Stimulated activated CD4-positive, alpha-beta T cell treated with anti-CD3 and anti-CD28 coated beads, Interleukin-12 subunit alpha, Interleukin-12 subunit beta, amount 100 ng/mL, for 48 hours (primary cell): ENCODE data around the gene RAD51B.

Experiments
- DNase-seq, 3 donors: peaks; one replicate each; pipeline ENCODE4 v3.0.0-alpha.2; 2020; ENCODE audit warnings: low read depth in 2 of 3, low spot score in 1 of 3

The RAD51B gene

DNA sequence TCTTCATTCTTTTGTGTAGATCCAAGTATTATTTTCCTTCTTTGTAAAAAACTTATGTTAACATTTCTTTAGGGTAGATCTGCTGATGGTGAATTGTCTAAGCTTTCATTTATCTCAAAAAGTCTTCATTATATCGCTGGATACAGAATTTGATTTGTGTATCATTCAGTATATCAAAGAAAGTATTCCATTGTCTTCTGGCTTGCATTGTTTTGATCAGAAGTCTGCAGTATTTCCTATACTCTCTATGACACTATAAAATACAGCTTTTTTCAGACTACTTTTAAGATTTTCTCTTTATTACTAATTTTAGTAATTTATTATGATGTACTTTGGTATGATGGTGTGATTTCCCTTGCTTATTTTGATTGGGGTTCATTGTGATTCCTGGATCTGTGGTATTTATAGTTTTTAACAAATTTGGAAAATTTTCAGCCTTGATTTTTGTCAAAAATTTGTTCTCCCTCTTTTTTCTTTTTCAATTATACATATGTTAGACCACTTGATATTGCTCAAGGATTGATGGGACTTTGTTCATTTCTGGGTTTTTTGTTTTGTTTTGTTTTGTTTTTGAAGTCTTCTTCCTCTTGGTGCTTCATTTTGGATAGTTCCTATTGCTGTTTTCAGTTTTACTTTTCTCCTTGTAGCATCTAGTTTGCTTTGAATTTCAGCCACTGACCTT lies 796.8 kb downstream of the RAD51B start:
- no peak for DNase-seq

DNA sequence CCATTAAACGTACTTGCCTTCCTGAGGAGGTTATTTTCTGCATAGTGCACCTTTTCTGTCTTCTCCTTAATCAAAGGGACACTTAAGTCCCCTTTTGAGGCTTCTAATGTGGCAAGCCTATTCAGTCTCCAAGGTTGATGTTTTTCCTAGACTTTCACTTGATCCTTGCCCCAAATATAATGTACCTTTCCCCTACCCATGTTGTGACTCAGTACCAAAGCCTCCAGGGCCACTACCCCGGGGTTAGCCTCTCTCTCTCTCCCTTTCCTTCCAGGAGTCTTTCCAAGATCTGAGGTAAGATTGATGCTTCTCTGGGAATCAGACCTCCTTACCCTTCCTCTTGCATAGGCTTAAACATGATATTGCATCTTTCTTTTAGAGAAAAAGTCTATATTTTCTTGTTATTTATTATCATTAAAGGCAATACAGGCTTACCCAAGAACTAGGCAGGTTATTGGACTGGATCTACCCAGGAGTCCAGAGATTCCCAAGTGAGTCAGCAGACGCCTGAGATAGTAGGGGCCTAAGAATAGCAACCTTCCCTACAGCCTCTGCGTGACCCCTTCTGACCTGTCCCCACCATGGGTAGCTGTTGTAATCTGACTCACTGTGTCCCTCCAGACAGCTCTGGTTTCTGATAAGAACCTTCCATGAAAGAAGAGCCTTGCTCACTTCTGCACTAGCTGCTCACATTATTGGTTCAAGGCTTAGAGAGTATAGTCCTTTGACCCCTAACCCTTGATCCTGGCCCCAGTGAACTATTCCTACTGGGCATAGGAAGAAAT lies 800.4 kb downstream of the RAD51B start:
- DNase-seq = no peak

DNA sequence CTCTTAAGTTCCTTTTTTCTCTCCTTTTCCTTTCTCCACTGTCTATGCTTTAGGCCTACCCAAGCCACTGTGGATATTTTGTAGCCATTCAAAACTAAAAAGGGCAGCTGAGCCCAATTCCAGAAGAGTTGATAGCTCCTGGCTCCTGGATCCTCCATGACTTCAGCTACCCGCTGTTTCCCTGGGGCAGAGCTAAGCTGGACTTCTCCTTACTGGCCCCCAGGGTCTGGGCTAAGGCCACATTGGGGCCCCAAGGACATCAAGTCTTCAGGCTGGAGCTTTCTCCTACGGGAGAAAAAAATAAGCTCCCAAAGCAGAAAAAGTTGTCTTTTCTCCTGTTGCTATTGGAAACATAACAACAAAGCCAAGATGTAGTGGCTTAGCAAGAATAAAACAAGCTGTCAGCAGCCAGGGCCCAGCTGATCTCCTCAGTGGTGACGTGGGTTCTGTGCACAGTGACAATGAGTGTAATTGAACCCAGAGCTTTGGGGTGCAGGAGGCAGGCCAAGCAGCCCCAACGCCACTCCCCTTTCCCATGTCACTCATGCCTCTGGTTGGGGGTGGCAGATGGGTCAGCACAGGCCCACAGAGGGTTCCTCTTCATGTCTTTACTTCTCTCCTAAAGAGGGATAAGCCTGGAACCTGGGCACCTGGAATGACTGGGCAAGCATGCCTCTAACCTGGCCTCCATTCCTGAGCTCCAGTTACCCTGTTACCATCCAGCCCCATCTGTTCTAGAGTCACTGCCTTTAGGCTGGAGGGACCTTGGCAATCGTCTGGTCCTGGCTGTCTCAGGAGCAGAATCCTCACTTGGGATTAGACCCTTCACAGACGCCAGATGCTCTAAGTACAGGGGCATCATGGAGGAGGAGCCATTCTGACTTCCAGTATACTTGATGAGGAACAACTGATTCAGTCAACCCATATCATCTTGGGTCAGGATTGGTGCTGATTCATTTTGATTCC lies 802.1 kb downstream of the RAD51B start:
- no peak for DNase-seq

DNA sequence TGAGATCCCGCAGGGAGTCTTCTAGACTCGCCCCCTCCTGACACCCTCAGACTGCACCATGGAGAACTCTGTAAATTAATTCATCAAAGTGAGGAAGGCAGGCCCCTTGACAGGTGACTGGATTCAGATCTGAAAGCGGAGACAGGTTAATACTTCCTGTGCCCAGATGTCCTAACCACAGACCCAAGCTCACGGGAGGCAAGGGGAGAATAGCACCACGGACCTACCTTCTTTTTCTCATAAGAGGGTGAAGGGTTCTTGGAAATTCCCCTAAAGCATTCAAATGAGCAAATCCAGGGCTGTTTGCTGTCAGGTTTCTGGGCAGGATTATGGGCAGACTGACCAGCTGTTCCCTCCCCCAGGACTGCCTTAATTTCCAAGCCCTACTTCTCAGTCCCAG lies 803.3 kb downstream of the RAD51B start:
- no peak for DNase-seq

DNA sequence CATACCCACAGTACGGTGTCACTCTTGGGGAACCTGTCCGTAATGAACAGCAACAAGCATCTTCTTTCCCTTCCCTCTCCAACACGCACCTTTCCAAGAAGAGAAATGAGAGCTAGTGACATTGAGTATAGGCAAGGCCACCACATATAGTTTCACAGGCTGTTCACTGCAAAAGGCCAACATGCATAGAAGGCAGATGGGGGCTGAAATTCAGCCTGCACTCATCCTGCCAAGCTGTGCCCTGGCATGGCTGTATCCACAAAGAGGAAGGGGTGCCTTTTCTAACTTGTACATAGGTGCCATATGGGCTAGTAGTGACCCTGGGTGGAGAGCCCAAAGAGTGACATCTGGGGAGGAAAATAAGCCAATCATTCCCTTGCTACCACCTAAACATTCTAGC lies 803.7 kb downstream of the RAD51B start:
- no peak for DNase-seq

DNA sequence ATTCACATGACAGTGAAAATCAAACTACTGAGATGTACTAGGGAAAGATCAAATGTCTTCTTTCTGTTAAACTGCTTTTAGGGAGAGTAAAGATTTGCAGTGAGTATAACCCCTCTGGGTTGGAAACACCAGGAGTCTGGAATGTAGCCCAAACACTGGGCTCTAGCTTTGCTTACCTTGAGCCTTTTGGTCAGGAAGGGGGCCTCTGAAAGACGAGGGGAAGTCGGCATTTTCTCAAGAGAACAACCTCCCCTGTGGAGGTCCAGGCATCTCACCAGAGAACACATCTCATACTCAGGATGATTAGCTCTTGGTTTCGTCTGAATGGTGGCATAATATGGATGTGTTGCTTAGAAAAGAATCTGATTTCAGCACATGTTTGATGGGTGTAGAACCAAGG lies 804.2 kb downstream of the RAD51B start:
- DNase-seq = no peak

DNA sequence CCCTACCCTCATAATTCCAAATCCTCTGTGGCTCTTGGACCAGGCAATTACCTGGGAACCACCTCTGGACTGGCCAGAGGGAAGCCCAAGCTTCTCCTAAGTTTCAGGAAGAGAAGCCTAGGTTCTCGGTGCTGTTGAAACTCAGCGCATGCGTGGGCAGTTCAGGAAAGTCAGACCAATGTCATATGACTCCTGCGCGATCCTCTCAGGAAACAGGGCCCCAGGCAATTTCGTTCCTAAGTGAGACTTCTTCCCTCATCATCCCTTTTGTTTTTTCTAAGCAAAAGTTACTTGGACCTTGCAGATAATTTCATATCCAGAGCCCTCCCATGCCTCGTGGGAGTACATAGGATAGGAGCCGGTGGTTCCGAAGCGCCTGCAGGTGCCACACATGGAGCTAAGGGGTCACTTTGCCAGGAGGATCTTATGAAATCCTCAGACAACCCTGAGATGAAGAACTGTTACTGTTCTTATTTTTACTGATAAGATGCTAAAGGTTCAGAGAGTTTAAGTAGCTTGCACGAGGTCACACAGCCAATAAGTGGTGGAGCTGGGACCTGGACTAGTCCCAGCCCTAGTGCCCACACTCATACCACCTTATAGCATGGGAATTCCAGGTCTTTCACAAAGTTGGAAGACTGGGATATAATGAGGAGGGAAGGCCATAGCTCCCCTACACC lies 805.1 kb downstream of the RAD51B start:
- no peak for DNase-seq

DNA sequence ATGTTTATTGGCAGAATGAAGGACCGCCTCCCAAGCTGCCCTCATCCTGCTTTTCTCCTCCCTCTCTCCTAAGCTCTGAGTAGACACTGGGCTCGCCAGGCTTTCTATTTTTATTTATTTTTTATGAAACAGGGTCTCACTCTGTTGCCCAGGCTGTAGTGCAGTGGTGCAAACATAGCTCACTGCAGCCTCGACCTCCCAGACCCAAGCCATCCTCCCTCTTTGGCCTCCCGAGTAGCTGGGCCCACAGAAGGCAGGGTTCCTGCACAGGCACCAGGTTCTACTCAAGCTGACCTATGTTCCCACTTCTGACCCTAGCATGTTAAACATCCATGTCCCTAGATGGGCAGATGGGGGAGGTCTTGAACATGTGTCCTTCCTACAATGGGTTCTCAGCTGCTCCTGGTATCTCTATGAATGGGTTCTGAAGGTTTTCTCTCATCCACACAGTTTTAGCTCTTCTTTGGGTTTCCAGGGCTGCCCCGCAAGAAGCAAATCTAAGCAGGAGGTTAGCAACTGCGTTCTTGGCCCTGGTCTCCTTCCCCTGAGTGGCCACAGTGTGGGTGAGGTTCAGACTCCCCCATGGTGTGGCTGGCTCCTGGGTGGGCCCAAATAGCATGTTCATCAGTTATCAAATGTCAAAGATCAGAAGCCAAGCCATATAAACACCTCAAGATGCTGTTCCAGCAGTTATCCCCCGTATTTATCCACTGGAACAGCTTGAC lies 805.9 kb downstream of the RAD51B start:
- no peak for DNase-seq

DNA sequence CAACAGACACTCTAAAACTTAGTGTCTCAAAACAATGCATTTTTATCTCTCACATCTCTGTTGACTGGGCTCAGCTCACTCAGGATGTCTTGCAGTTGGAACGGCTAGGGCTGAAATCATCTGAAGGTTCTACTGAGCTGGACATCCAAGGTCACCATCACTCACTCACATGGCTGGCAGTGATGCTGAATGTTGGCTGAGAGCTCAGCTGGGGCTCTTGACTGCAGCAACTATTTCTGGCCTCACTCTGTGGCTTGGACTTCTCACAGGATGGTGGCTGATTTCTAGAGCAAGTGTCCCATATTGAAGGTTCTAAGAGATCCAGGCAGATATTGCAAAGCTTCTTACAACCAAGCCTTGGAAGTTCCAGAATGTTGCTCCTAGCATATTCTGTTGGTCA lies 806.8 kb downstream of the RAD51B start:
- DNase-seq = no peak

DNA sequence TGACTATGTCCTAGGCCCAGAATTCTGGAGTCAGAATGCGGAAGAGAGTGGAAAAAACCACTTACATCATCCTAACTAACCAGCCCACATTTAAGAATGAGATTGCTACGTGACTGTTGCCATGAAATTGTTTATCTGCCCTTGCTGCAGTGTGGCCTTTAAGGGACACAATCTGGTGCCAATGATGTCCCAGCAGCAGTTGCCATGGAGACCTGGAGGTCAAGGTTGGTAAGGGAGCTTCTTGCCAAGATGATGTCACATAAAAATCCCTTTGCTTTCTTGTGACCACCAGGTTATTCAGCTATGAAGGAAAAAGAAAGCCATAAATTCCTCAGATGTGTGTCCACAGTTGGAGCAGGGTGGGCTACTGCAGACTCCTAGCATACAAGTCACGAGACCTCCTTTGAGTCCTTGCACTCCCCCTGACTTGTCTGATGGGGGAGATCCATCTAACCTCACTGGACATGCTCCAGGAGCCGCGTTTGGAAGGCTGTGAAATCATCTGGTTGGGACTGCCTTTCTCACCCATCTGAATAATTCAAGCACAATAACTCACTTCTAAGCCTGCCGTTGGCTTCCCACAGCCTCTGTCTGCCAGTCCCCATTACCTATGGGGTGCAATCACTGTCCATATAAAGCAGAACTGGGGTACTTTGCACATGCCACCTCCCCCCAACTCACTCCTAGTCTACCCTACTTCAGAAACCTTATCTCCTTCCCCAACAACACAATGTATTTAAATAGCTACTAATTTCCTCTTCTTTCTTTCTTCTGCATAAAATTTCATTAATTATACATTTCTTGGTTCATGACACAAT lies 807.7 kb downstream of the RAD51B start:
- no peak for DNase-seq

DNA sequence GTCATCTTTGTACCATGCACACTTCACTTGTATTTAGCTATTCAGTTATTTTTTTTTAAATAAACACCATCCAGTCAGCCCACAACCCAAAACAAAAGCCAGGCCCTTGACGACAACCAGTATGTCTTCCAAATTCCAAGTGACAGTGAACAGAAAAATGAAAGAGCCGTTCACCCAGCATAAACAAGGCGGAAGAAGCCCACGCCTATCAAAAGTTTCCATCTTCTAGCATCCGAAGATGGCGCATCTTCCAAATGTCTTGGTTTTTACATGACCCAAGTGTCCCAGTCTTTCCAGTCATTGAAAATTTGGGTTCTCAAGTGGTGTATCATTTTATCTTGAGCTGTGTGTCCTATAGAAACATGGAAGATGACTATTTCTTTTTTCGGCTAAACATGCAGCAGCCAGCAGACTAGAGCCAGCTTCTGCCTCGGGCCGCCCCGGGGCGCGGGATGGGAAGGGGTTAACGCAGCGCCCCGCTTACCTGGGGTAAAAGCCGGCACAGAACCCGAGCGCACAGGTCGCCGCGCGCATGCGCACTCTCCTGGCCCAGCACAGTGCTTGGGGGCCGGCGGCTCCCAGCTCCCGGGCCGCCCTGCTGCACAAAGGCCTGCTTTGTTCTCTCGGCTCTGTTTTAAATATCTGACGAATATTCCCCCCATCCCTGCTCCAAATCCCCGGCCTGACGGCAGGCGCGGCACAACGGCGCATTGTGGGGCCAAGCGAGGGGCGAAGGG lies 808.5 kb downstream of the RAD51B start:
- DNase-seq = peak in 1 of 3 donors; percentile 49

DNA sequence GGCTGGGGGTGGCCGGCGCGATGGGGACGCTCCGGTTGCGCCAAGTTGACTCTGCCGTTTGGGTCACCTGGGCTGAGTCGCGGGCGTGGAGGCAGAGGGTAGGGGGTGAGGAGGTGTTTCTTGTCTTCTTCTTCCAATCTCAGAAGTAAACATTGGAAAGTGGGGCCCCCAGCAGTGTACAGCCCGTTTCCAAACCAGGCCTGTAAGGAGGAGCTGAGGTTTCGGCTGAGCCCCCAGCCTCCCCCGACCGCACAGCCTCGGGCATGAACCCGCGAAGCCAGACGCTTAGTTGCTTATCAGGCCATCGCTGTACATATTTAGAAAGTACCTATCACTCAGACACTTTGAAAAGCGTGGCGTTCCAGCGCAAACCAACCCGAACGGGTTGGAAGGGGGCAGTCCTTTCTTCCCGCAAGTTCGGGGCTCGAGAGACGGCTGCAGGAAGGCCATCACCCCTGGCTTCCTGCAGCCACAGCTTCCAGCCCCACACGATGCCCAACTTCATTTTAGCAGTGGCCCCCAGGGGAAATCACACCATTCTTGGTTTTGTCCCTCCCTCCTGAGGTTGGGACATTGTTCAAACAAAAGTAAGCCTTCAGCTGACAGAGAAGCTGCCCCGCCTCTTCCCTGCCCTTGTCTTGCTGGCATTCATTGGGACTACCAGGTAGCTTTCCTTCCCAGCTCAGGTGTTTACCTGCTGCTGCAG lies 809.2 kb downstream of the RAD51B start:
- no peak for DNase-seq

DNA sequence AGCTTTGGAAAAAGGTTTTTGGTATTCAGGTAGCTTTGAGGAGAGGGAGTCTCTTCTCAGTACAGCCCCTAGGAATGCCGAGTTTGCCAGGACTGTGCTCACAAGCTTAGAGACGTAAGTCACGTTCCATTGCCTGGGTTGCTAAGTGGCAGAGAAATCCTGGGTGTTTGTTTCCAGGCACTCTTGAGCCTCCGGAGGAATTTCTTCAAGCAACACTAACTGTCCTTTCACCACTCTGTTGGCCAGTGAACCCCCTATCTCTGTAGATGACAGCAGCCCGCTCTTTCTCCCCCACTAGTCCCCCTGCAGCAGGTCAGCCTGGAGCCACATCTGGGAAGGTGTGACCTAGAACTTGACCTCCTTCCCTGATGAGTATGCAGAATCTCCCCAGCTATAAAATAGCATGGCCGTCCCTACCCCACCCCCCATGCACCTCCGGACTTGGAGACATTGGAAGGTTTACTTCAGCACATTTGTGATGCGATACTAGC lies 810.5 kb downstream of the RAD51B start:
- no peak for DNase-seq

DNA sequence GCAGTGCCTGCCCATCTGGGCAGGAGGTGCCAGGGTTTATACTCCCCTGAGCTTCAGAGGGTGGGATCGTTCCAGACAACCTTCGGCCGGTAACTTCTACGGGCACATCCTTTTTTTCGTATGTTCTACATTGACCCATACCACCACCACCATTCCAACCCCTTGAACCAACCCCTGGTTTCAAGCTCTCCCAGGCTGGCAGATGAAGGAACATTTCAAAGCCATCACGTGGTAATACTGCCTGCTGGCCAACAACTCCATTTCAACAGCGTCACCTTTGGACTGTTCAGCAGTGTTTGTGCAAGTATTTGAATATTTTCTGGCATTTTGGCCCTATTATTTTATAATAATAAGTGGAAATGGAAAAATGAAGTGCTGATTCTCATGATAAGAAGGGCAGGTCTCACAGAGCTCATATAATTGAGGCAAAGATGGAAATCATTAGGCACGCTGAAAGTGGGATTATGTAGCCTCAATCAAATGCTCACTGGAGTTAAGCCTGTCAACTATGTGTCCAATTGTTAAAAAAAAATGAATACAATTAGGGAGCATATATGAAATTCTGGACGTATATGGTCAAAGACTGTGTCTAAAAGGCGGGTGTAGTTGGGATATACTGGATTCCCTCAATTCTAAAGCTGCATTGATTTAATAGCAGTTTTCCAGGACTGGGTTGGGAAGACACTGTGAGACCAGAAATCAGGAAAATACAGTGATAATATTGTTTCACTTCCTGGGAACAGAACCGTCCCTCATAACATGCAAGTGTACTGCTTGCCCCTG lies 811.2 kb downstream of the RAD51B start:
- DNase-seq = no peak

DNA sequence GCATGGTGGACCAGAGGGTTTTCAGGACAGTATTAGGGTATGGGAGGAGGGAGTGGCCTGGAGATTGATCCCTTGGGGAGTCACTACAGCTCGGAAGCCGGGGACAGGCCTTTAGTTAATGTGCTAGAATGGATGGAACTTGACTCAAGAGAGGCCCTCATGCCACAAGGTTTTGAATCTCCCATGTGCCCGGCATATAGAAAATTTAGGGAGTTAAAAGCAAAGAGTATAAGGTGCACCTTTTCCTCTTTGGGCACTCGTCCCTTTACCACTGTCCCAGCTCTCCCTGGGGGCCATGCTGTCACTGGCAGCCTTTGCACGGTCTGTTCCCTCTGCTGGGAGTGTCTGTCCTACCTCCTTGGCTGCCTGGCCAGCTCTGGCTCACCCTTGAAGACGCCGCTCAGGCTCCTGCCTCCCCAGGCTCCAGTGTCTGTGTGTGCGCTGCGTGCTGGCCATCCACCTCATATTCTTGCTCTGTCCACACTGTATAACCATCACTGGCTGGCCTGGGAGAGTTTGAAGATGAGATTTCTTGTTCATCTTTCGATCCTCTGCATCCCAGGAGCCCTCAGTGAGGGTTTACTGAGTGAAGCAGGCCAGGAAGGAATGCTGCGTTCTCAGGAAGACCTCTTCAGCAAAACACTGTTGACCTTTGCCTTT lies 811.9 kb downstream of the RAD51B start:
- DNase-seq = no peak

DNA sequence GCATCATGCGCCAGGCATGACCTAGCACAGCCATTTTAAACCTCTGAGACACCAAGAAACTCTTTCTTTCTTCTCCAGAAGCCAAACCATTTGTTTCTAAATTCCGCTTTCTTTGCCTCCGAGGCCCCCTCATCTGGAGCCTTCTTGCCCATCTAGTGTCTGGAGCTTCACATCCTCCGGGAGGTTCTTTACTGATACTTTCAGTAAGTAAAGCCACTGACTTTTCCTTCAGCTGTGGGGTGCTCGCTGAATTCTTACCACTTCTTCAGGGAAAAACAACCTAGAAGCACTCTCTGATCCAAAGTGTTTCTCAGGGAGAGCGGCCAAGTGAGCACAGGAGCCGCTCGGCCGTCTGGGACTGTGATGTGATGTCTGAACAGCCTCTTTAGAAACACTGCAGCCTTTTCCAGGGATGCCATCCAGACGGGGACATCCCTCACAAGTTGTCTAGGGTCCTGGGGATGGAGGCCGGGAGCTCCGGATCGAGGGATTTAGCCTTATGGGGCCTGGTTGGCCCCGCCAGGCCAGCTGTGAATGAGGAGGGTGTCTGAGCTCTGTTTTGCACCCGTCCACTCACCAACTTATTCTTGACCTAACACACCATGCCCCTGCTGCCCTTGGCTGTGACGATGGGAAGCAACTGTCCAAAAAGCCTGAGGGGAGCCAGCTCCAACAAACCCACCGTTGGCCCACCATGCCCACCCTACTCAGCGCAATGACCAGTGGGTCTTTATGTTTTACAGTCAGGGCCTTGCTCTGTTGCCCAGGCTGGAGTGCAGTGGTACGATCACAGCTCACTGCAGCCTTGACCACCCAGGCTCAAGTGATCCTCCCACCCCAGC lies 812.7 kb downstream of the RAD51B start:
- DNase-seq = no peak
